Activated CD8-positive, alpha-beta memory T cell treated with anti-CD3 and anti-CD28 coated beads, Interleukin-2, amount 50 U/mL, for 24 hours (primary cell): ENCODE measurements around the gene CACNA2D1.

ENCODE experiments used
- DNase-seq: peaks from one replicate; pipeline ENCODE4 v3.0.0-alpha.2; 2020; ENCODE audit errors: extremely low read depth

CACNA2D1 gene

DNA sequence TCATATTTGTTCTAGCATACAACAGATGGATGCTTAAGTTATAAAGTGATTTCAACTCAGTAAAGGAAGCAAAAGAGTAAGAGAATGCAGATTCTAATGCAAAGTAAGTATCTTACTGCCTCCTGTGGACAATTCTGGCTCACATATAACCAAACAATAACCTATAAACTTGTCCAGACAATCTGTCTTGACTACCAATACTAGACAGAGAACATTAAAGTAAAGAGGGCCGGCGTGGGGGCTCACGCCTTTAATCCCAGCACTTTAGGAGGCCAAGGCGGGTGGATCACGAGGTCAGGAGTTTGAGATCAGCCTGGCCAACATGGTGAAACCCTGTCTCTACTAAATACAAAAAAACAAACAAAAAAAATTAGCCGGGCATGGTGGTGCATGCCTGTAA lies 329.3 kb downstream of the CACNA2D1 start:
- DNase-seq: no peak

DNA sequence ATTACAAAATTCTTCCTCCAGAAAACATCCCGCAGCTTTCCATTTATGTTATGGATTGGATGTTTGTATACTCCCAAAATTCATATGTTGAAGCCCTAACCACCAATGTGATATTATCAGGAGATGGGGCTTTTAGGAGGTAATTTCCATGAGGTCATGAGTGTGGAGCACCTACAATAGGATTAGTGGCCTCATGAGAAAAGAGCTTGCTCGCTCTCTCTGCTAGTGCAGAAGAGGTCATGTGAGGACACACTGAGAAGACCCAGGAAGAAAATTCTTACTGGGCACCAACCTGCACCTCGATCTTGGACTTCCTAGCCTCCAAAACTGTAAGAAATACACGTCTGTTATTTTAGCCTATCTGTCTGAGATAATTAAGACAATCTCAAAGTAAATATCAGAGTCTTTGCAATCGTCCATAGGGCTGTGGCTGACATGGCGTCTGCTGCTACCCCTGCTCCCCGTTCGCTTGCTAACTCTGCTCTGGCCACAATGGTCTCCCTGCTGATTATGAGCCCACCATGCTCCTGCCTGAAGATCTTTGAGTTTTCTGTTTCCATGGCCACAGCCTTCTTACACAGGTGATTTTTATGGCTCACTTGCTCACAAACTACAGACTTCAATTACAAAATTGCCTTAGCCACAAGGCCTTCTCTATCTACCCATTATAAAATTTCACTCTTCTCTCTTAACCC lies 333.3 kb downstream of the CACNA2D1 start:
- no peak for DNase-seq

DNA sequence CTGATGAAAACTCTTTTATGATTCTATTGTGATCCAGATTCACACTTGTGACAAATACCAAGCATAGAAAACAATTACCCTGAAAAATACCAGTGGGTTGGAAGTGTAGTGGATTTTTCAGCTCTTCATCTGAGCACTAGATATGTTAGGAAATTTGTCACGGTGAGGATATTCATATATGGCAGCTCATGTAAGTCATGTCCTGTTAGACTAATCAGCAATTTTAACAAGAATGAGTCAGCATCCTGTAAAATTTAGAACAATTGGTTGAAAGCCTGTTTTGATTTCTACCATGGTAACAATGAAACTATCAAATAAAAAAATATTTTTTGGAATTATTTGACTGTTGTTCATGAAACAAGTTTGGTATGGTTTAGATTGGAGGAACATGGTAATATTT lies 334.3 kb downstream of the CACNA2D1 start:
- DNase-seq: no peak

DNA sequence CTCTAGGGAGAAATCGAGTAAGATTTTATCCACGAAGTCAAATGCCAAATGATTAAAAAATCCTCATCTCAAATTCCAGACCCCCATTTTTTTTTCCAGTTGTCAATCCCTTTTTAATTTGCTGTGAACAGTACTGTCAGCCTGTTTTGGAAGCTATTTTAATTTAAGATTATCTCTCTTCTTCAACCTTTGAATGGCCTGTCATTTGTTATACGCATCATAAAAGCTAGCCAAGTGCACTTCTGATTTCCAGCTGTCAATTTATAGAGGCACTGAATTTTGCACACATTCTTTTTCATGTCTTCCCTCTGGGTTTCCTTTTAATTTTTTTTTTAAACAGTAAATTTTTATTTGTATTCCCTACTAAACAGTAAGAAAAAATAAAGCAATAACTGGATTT lies 337.4 kb downstream of the CACNA2D1 start:
- no peak for DNase-seq

DNA sequence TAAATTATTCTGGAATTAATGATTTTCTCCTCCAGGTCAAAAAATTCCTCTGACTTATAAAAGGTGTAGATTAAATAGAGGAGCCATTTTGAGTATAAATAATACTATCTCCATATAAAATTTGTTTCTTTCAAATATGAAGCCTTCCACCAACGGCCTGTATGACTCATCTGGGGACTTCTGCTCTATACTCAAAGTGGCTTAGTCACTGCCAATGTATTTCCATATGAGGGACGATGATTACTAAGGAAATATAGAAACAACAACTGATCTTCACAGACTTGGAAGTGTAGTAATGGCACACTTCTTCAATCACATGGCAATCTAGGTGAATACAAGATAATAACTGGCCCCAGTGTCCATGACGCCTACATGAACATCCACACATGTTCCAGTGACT lies 338.1 kb downstream of the CACNA2D1 start:
- no peak for DNase-seq

DNA sequence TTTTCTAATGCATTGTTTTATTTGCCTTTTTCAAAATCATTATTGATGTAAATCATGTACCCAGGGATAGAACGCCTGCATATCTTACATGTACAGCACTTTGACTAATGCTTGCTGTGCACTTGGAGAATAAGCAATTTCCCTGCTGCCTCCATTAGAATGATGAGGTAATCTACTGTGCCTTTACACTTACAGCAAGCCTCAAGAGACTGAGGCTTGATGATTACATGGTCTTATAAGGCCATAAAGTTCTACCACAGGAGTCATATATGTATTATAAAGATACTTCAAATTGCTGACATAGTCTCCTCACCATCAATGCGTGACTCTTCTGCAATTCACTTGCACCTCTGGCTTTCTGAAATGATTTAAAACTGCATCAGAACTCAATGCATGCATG lies 345.2 kb downstream of the CACNA2D1 start:
- no peak for DNase-seq

DNA sequence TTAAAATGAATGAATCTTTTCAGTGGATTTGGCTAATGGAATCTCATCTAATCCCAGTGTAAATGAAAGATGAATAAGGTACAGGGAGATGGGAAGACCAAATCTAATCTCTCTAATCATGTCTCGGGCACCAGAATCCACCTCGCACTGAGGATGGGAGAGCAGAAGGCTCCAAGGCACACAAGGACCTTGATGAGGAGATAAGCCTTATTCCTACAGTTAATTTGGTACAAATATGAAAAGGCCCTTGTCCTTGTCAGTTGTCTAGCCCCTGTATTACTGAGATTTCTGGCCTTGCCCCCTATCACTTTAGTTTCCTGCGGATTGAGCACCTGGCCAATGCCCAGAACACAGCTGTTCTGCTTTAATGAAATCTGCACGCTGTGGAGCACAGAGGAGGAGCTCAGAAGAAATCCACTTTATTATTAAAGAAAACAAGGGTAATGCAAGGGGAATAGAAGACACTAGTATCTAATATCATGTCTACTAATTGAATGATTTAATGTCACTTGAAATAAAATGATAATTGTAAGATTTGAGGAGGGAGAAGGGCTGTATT lies 352.4 kb downstream of the CACNA2D1 start:
- DNase-seq: no peak

DNA sequence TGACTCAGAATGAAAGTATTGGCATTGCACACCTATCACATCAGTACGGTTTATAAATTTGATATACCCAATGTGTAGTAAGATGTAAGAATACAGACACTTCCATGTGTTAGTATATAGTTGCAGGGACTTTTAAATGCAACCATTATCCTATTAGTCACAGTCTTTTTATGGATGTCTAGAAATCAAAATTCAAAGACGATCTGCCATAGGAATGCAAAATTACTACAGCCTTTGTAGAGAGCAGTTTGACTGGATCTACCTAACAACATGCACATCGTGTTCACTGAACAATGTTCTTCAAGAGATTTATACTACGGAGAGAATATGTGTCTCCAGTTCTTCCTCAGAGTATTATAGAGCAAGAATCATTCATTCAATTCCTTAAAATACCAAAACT lies 356.5 kb downstream of the CACNA2D1 start:
- no peak for DNase-seq

DNA sequence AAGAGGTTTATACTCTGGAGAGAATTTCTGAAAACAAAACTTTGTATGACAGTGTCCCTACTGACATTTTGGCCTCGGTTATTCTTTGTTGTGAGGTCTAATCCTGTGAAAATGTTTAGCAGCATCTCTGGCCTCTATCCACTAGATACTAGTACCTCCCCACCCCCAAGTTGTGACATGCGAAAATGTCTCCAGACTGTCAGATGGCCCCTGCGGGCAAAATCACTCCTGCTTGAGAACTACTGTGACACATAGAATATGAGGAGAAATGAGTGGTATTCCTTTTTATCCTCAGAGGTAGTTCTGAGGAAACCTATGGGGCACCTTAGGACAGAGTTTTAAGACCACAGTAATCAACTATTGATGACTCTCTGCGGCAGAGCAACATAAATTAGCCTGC lies 358.5 kb downstream of the CACNA2D1 start:
- DNase-seq: no peak

DNA sequence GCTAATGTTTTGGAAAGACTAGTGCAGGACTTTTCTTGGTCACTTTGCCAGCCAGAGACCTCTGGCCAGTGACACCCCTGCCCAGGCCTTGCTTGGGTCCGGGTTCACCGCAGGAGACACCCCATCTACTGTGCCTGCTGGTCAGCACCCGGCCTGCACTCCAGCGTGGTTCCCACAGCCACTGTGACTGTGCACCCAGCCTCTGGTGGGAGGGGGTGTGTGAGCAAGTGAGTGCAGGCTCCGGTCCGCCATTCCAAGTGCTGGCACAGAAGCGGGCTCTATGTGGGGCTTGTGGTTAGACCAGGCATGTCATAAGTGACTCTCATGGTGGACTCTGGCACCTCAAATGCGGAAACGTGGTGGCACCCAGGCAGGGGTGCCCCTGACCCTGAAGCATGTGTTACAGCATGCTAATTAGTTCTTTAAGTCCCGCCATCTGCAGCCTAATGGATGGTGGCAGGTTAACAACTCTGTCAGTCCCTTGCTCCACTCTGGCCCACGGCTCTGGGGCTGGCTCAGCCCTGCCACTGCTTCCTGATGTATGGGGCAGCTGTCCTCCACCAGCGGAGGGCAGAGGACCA lies 361.8 kb downstream of the CACNA2D1 start:
- DNase-seq: no peak

DNA sequence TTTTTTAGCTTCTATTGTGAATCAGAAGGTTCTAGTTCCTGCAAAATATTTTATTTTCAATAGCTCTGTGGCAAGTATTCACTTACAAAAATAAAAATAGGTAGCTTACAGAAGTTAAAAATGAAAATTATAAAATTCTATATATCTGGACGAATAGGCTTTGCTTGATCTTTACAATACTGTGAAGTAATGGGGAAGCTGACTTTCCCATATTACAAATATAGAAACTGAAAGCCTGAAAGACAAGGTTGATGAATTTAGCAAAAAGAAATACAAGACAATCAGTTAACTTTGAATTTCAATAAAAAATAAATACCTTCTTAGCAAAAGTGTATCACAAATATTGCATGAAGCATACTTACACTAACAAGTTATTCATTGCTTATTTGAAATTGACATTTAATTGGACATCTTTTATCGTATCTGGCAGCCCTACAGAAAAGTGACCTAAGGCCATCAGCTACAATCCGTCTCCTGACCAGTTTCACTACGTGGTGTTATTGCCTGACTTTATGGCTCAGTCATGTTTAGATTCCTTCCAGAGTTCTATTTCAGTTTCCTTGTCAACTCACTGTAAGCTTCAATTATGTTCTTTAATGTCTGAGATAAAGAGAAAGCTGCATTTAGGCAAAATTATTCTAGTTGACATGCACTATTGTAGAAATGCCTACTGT lies 363.2 kb downstream of the CACNA2D1 start:
- no peak for DNase-seq

DNA sequence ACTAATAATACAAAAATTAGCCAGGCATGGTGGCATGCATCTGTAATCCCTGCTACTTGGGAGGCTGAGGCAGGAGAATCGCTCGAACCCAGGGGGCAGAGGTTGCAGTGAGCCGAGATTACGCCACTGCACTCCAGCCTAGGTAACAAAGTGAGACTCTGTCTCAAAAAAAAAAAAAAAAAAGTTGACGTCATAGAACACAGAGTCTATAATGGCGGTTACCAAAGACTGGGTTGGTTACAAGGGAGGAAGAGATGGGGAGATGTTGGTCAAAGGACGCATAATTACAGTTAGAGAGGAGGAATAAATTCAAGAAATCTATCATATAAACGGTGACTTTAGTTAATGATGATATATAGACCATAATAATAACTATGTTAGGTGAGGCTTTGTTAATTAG lies 364.1 kb downstream of the CACNA2D1 start:
- no peak for DNase-seq

DNA sequence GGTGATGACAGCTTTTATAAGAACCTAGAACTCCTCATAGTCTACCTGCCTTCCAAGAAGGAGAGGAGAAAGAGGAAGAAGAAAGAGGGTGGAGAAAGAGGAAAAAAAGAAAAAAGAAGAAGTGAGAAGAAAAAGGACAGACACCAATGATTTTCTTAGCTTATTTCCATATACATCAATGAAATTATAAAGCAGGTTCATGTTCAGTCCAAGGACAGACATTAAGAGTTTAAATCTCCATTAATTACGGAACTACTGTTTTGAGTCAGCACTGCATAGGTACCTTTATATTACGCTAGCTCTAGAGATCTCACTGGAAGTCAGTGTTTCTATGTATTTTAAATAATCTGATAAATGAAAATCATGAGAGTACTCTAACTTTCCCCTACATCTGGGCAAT lies 364.8 kb downstream of the CACNA2D1 start:
- no peak for DNase-seq

DNA sequence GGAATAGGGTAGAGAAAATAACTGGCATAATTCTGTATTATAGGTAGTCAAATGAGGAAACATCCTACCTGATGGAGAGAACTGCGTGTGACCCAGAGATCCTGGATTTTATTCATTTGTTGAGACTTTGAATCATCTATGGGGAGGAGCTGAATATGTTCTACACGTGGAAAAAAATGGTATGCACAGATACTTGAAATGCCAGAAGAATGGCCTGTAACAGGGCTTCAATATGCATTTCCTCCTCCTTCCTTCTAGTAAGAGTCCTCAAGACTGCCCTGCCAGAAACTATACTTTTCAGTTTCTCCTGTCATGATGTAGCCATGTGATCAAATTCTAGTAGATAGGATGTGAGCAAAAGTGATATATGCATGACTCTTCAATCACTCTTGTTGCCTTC lies 372.1 kb downstream of the CACNA2D1 start:
- DNase-seq: no peak

DNA sequence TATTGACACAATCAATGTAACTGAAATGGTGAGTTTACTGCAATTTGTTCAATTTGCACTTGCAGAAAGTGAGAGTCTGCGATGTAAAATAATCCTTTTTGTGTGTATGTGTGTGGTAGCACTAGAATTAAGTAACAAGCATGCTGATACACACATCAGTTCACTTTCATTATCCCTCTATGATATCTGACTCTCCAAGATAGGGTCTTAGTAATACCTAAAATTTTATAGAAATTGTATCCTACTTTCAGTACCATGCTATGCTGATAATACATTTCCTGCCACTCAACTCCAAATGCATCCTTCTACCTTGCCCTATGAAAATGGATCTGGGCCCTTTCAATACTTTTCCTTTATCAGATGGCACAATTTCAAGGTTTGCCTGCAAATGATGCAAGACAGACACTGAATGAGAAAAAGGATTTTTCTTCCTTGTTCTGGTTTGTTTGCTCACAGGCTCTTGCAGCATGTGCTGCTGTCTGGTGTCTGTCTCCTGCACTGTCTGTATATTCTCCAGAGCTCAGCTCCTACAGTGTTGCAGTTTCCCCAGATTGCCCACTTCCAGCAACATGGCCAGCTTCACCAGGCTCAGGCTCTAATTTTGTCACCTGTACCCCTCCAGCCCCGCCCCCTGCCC lies 375.8 kb downstream of the CACNA2D1 start:
- DNase-seq: no peak

DNA sequence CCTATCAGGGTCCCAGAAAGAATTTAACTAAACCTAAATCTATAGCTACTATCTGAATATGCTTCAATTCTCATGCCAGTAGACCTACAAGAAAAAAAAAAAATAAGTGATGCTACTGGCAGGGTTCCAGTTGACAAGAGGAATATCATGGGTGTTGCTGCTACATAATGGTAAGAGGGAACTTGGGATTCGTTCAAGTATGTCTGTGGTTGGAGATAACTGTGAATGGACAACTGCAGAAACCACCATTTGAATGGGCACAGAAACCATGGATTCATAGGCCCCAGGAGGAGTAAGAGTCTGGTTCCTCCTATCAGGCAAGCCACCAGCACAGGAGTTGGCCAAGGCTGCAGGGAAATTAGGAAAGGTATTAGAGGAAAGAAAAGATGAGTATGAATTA lies 386.1 kb downstream of the CACNA2D1 start:
- DNase-seq: no peak

DNA sequence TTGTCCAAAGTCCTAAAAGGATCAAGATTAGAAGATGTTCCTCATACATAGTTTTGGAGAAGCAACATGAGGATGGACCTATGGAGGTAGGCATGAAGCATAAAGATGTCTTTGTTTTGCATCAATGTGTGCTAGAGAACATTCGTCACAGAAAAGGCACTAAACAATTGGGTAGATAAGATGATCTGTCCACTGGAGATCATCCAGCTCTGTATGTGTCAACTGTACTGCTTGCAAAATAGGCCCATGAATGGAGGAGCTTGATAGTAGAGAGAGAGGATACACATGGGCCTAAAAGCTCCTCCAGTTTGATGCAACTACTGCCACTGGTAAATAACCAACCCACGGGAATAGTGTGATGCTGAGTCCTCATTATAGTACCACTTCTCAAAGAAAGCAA lies 387.3 kb downstream of the CACNA2D1 start:
- DNase-seq: no peak

DNA sequence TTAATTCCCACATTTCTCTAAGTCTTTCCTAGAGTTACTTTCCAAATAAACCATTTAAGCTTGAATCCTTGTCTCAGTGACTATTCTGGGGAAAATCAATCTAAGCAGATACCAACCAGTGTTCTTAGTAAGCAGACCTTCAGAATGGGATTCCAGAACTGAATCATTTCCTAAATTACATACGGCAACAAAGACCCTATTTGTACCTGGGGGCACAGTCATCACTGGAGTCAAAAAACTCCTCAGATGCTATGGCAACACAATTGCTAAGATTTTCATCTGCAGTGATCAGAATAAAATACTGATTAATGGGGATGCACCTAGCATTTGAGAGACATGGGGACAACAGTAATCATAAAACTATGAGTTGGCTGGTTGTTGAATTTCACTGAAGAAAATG lies 389.0 kb downstream of the CACNA2D1 start:
- DNase-seq: no peak

DNA sequence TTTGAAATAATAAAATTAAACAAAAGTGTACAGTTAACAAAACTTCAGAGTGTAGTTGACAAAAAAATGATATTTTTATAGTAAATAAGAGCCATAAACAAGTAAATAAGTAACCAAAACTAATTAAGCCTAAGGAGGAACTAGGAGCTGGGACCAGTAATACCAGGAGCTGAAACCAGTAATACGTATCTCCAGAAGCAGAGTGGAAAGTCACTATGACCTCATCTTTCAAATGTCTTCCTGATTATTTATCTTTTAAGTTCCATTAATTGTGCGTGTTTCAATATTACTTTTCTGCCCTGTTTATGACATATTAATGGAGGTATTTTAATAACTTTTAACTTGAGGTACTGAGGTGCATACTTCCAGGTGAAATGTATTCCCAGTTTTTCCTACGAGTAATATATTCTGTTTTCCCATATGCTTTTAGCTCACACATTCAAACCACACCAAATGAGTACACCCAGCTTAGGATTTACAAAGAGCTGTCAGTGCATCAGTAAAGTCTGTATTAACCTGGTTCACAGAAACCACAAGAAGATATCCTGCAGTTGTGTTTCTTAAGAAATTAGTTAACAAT lies 390.0 kb downstream of the CACNA2D1 start:
- DNase-seq: no peak

DNA sequence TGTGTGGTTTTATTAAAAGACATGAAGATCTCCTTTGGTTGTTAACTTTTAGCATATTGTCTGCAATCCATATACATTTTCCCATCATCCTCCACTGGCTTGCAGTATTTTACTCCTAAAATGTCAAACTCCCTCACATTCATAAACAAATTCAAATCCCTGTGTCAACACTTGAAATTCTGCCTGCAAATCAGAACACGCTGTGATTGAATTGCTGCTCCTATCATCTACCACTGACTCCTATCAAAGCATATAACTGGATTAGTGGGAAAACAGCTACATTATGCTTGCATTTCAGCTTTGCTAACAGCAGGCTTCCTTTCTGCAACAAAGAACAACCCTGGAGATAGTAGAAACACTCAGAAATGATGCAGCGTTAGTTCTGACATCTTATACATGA lies 392.0 kb downstream of the CACNA2D1 start:
- DNase-seq: no peak

DNA sequence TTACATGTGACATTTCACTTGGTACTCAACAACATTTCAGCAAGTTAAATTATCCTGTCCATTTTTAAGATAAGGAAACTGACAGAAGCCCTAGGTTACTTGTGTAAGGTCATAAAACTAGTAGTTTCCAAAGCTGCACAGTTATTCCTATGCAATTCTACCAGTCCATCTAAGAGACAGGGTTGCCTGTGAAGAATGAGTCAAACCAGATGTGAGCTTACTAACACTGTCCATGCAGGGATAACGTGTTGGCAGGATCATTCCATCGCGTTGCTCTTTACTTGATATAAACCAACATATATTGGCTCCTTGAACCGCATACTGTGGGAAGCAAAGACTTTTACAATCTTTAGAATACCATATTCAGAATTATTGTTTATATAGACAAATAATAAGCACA lies 392.8 kb downstream of the CACNA2D1 start:
- no peak for DNase-seq

DNA sequence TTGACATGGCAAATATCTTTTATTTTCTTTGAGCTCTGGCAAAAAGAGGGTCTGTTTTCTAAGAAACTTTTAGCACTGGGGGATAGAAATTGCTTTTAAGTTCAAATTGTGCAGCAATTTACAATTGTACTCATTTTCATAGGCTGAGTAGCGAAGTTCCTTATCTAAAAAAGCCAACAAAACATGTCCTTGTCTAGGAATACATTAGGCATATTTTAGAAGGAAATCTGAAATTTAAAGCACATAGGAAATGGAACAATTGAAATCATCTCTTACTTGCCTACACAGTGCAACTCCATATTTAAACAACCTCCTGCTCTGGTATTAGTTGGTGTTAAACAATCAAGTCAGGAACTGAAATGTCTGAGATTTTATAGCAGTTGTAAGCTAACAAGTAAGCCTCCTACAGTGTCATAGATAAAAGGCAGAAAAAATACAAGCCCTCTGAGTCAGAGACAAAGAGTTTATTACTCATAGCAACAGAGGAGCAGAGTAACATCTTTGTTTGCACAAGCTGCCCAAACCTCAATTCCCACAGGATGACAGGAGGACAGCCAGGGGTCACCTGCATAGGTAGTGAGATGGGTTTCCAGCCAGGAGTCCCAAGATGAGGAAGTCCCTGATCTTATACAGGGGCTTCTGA lies 393.6 kb downstream of the CACNA2D1 start:
- DNase-seq: no peak
